DOHH2 (cell line): ENCODE measurements around the gene CYB5R2.

Source experiments
- H3F3A ChIP-seq: fragments of 200-600 bp; sonication (generic), shearing (Covaris generic); 2 replicates; pipeline ENCODE4 v1.6.0; 2016; ENCODE audit warnings: antibody characterized with exemption, mild to moderate bottlenecking; ENCODE audit not compliant: control insufficient read depth, insufficient read depth
- H3K27ac ChIP-seq: fragments of 200-600 bp; sonication (generic); 2 replicates; pipeline ENCODE4 v1.5.1; 2014; ENCODE audit warnings: low read depth, mild to moderate bottlenecking, low read length, moderate library complexity
- H3K27me3 ChIP-seq: fragments of 200-600 bp; sonication (generic); 2 replicates; pipeline ENCODE4 v1.6.1; 2014; ENCODE audit warnings: mild to moderate bottlenecking, low read length, mixed read lengths; ENCODE audit not compliant: control insufficient read depth
- H3K36me3 ChIP-seq: fragments of 200-600 bp; sonication (generic); 2 replicates; pipeline ENCODE4 v1.6.1; 2014; ENCODE audit warnings: mild to moderate bottlenecking, low read length, moderate library complexity, mixed read lengths; ENCODE audit not compliant: control insufficient read depth
- H3K4me1 ChIP-seq: fragments of 200-600 bp; sonication (generic); 2 replicates; pipeline ENCODE4 v1.6.1; 2014; ENCODE audit warnings: mild to moderate bottlenecking, low read length, mixed read lengths; ENCODE audit not compliant: control insufficient read depth
- H3K4me2 ChIP-seq: fragments of 200-600 bp; sonication (generic); 2 replicates; pipeline ENCODE4 v1.6.0; 2014; ENCODE audit warnings: mild to moderate bottlenecking, low read length, moderate library complexity
- H3K4me3 ChIP-seq: fragments of 200-600 bp; sonication (generic); 2 replicates; pipeline ENCODE4 v1.5.1; 2014; ENCODE audit warnings: mild to moderate bottlenecking, low read length, mixed read lengths
- H3K79me2 ChIP-seq: fragments of 200-600 bp; sonication (generic); 2 replicates; pipeline ENCODE4 v1.6.1; 2014; ENCODE audit warnings: mild to moderate bottlenecking, low read length, mixed read lengths; ENCODE audit not compliant: control insufficient read depth
- H3K9me2 ChIP-seq: fragments of 200-600 bp; sonication (generic); replicated peaks from 2 replicates; pipeline ENCODE4 v1.6.1; 2014; ENCODE audit warnings: mild to moderate bottlenecking, low read length, mixed read lengths; ENCODE audit not compliant: control insufficient read depth
- H3K9me3 ChIP-seq: fragments of 200-600 bp; sonication (generic); 2 replicates; pipeline ENCODE4 v1.6.1; 2014; ENCODE audit warnings: antibody characterized with exemption, low read length, mixed read lengths; ENCODE audit not compliant: control insufficient read depth, insufficient read depth
- H4K20me1 ChIP-seq: fragments of 200-600 bp; sonication (generic); 2 replicates; pipeline ENCODE4 v1.6.0; 2014; ENCODE audit warnings: low read depth, mild to moderate bottlenecking, antibody characterized with exemption, low read length, moderate library complexity; ENCODE audit not compliant: control insufficient read depth, insufficient read depth
- CTCF ChIP-seq: fragments of 200-600 bp; sonication (generic); IDR thresholded peaks from one replicate; pipeline ENCODE4 v1.5.1; 2014; ENCODE audit warnings: antibody characterized with exemption, mild to moderate bottlenecking, low read depth, low read length; ENCODE audit not compliant: poor library complexity, severe bottlenecking
- EZH2phosphoT487 ChIP-seq: fragments of 200-600 bp; sonication (generic); IDR thresholded peaks from 2 replicates; pipeline ENCODE4 v1.6.1; 2017; ENCODE audit warnings: borderline replicate concordance, mild to moderate bottlenecking, antibody characterized with exemption, low read length, moderate library complexity, mixed read lengths

Gene CYB5R2

DNA sequence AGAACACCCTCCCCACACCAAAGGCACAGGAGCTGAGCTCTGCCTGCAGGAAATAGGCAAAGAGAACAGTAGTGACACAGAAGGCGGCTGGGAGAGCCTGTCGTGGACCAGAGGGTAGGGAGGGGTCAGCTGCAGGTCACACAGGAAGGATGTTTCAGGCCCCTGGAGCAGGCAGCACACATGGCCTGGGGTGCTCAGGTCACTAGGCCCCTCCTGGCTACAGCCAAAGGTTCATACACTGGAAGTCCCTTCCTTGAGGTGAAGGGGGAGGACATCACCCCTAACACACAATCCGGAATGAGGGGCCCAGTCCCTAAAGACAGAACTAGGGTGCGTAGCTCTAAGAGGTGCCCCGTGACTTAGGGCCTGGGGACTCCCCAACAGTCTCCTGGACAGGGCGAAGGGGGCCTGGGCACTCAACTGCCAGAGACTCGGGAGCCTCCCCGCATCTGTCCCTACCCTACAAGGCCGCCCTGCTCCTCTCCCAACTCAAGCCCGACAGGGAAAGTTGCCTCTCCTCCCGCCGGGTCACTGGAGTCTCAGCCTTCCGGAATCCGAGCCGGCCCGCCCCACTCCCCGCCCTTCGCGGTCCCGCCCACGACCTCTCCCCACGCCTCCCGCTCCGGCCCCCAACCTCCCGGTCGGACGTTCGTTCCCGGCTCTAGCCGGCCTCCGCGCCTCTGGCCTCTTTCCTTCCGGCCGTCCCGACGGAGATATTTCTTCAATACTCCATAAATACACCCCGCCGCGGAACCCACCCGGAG, at the start of gene CYB5R2:
TSS of gene CYB5R2 (minus strand) at position 541 of the 764 bp plus-strand sequence. CDS start 675 bp downstream, outside the sequence.
- Histone ChIP-seq H4K20me1 (no peaks in the 10 kb centered on the region), H3K9me2 (no peaks in the 10 kb centered on the region), H3F3A (no peaks in the 10 kb centered on the region), H3K9me3 (no peaks in the 10 kb centered on the region), H3K27ac (no peak within 1 kb of the TSS), H3K36me3 (no peaks in the 10 kb centered on the region), H3K4me1 (peaks cover 11% of the 10 kb centered on the region; the same call in 1 of the 2 replicates), H3K27me3 (peaks cover 28% of the 10 kb centered on the region), H3K4me3 (peak within 1 kb of the TSS; percentile 60), H3K79me2 (no peaks in the 10 kb centered on the region), H3K4me2 (peak within 1 kb of the TSS; percentile 71)
- TF ChIP-seq EZH2phosphoT487 (no peak), CTCF (no peak)

DNA sequence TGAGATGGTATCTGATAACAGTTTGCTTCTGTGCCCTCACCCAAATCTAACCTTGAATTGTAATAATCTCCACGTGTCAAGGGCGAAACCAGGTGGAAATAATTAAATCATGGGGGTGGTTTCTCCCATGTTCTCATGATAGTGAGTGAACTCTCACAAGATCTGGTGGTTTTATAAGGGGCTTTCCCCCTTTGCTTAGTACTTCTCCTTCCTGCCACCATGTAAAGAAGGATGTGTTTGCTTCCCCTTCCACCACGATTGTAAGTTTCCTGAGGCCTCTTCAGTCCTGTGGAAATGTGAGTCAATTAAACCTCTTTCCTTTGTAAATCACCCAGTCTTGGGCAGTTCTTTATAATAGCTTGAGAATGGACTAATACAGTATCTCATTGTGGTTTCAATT, 41.5 kb upstream of the CYB5R2 start:
- H3K79me2 ChIP-seq: no peaks in the 10 kb centered on the region
- no peaks in the 10 kb centered on the region; the same call in 1 of the 2 replicates for H3K9me2 ChIP-seq
- H3K4me1 ChIP-seq: no peaks in the 10 kb centered on the region
- peaks cover 1% of the 10 kb centered on the region; the same call in 1 of the 2 replicates for H3K27me3 ChIP-seq
- no peaks in the 10 kb centered on the region for H3K9me3 ChIP-seq
- TF ChIP-seq EZH2phosphoT487 (no peak), CTCF (no peak)
- no peak overlapping the region for H3K4me3 ChIP-seq
- no peaks in the 10 kb centered on the region for H3K36me3 ChIP-seq
- H3K27ac ChIP-seq: no peak overlapping the region
- H3K4me2 ChIP-seq: no peak overlapping the region
- H3F3A ChIP-seq: no peaks in the 10 kb centered on the region
- H4K20me1 ChIP-seq: no peaks in the 10 kb centered on the region

DNA sequence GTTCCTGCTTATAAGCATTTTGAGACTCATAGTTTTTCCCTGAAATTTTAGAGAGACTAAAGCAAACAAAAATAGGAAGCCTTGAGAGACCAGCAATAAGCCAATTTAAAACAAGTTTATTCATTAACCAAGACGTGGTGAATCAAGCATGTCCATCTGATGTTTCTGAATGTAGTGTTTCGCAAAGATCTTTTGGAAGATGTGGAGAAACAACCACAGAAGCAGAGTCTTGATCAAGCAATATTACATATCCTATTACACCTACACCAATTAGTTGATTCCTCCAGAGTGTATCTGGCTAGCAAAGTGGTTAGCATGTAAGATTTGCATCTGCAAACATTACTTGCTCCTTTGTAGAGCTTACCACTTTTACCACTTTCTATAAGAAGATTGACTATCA, 33.1 kb upstream of the CYB5R2 start, which contains the start of gene OVCH2:
TSS of gene OVCH2 (minus strand) at position 101 of the 400 bp plus-strand sequence. CDS start at position 18, 83 bp downstream.
- TF ChIP-seq EZH2phosphoT487 (no peak), CTCF (no peak)
- Histone ChIP-seq H3K27me3 (peaks cover 11% of the 10 kb centered on the region), H3K36me3 (no peaks in the 10 kb centered on the region), H3K27ac (no peak within 1 kb of the TSS), H3K79me2 (no peaks in the 10 kb centered on the region), H3K4me1 (no peaks in the 10 kb centered on the region), H3K9me3 (no peaks in the 10 kb centered on the region), H4K20me1 (no peaks in the 10 kb centered on the region), H3K4me2 (no peak within 1 kb of the TSS), H3K4me3 (no peak within 1 kb of the TSS), H3F3A (no peaks in the 10 kb centered on the region), H3K9me2 (no peaks in the 10 kb centered on the region)
